IMR-90 (cell line): Measurements from ENCODE around the gene CEP152. TPM values are rescaled to one million over a fixed set of nuclear protein-coding genes. Genes with fewer than 3 reads are reported as not detected.
"Not testable (repeated sequence)": the region's sequence is repeated elsewhere in the genome, so short reads cannot be mapped to it uniquely, and the experiment has no call there.

Experiments
- ATAC-seq: fragments of 200-7000 bp; cut with Tn5 transposase; 2 replicates; pipeline ENCODE4 v1.9.1; 2020; ENCODE audit warnings: low read depth, mild to moderate bottlenecking, moderate library complexity
- BruUV-seq: library from RNA; stranded (reverse); fragments of 400-500 nt; replicated peaks from 2 replicates; lab custom pipeline; 2021; lab: Mats Ljungman, UMichigan
- CTCF ChIA-PET: fragments of 300-600 bp; formaldehyde crosslinking; extraction: SDS; loops from one replicate; lab custom pipeline; 2021; ENCODE audit warnings: antibody characterized with exemption; lab: Yijun Ruan, JAX
- POLR2A ChIA-PET: fragments of 300-600 bp; sonication (Branson Sonifier 250); formaldehyde crosslinking; loops from one replicate; lab custom pipeline; 2022; ENCODE audit warnings: antibody characterized with exemption; ENCODE audit not compliant: unreplicated experiment; lab: Charles Lee
- DNase-seq: peaks from one replicate; pipeline ENCODE4 v3.0.0; 2013
- H2AFZ ChIP-seq: replicated peaks from 2 replicates; pipeline ENCODE3; 2013; ENCODE audit warnings: low read length, mild to moderate bottlenecking; ENCODE audit not compliant: poor library complexity
- H2AK5ac ChIP-seq: 2 replicates; pipeline ENCODE4 v1.6.1; 2013; ENCODE audit warnings: low read depth, low read length, inconsistent platforms
- H2AK9ac ChIP-seq: replicated peaks from 2 replicates; pipeline ENCODE3; 2013; ENCODE audit warnings: mild to moderate bottlenecking, low read depth, low read length, moderate library complexity; ENCODE audit not compliant: poor library complexity
- H2BK120ac ChIP-seq: 2 replicates; pipeline ENCODE4 v1.6.1; 2013; ENCODE audit warnings: low read depth, low read length, inconsistent platforms
- H2BK15ac ChIP-seq: 3 replicates; pipeline ENCODE4 v1.6.1; 2013; ENCODE audit warnings: low read depth, low read length, inconsistent platforms
- H2BK20ac ChIP-seq: 2 replicates; pipeline ENCODE4 v1.6.1; 2013; ENCODE audit warnings: low read depth, mild to moderate bottlenecking, inconsistent platforms, low read length, moderate library complexity
- H2BK5ac ChIP-seq: 2 replicates; pipeline ENCODE4 v1.6.1; 2013; ENCODE audit warnings: mild to moderate bottlenecking, low read depth, low read length, inconsistent platforms; ENCODE audit not compliant: poor library complexity, severe bottlenecking
- H3K14ac ChIP-seq: replicated peaks from 2 replicates; pipeline ENCODE4 v1.6.1; 2013; ENCODE audit warnings: low read depth, low read length, inconsistent platforms
- H3K18ac ChIP-seq: 2 replicates; pipeline ENCODE4 v1.6.1; 2013; ENCODE audit warnings: low read depth, low read length, control low read depth
- H3K23ac ChIP-seq: 2 replicates; pipeline ENCODE4 v1.6.1; 2013; ENCODE audit warnings: low read depth, low read length, inconsistent platforms
- H3K27ac ChIP-seq: 2 replicates; pipeline ENCODE4 v1.5.1; 2013; ENCODE audit warnings: mild to moderate bottlenecking, control low read depth, low read length; ENCODE audit not compliant: insufficient read depth
- H3K27me3 ChIP-seq: 2 replicates; pipeline ENCODE4 v1.6.1; 2013; ENCODE audit warnings: low read length; ENCODE audit not compliant: control insufficient read depth, insufficient read depth
- H3K36me3 ChIP-seq: 2 replicates; pipeline ENCODE4 v1.6.1; 2013; ENCODE audit warnings: low read length, mixed read lengths; ENCODE audit not compliant: control insufficient read depth, insufficient read depth
- H3K4ac ChIP-seq: 2 replicates; pipeline ENCODE4 v1.6.1; 2013; ENCODE audit warnings: low read depth, low read length, inconsistent platforms
- H3K4me1 ChIP-seq: 2 replicates; pipeline ENCODE4 v1.6.1; 2013; ENCODE audit warnings: low read length, mixed read lengths; ENCODE audit not compliant: control insufficient read depth, insufficient read depth
- H3K4me2 ChIP-seq: 2 replicates; pipeline ENCODE4 v1.6.1; 2013; ENCODE audit warnings: low read depth, mild to moderate bottlenecking, control low read depth, low read length, moderate library complexity
- H3K4me3 ChIP-seq: 2 replicates; pipeline ENCODE4 v1.5.1; 2013; ENCODE audit warnings: low read depth, mild to moderate bottlenecking, control low read depth, low read length, moderate library complexity; ENCODE audit not compliant: insufficient read depth
- H3K56ac ChIP-seq: 2 replicates; pipeline ENCODE4 v1.6.1; 2013; ENCODE audit warnings: low read length, inconsistent platforms; ENCODE audit not compliant: insufficient read depth; ENCODE audit errors: extremely low read depth
- H3K79me1 ChIP-seq, 2 experiments: 2 replicates each; pipeline ENCODE4 v1.6.1; 2013; ENCODE audit warnings: low read length in 2 of 2, inconsistent platforms in 1 of 2, low read depth in 1 of 2
- H3K9ac ChIP-seq: 2 replicates; pipeline ENCODE4 v1.6.1; 2013; ENCODE audit warnings: low read depth, low read length, control low read depth
- H3K9me1 ChIP-seq: 2 replicates; pipeline ENCODE4 v1.6.1; 2013; ENCODE audit warnings: low read length, inconsistent platforms; ENCODE audit not compliant: insufficient read depth
- H3K9me3 ChIP-seq: 2 replicates; pipeline ENCODE4 v1.6.1; 2013; ENCODE audit warnings: low read length; ENCODE audit not compliant: control insufficient read depth, insufficient read depth
- H4K20me1 ChIP-seq: 2 replicates; pipeline ENCODE4 v1.6.1; 2013; ENCODE audit warnings: low read length, inconsistent platforms; ENCODE audit not compliant: insufficient read depth
- H4K5ac ChIP-seq: 2 replicates; pipeline ENCODE4 v1.6.1; 2013; ENCODE audit warnings: mild to moderate bottlenecking, low read depth, low read length, control low read depth
- H4K8ac ChIP-seq, 2 experiments: 2 replicates each; pipeline ENCODE4 v1.6.1; 2013; ENCODE audit warnings: low read depth in 2 of 2, low read length in 2 of 2, control low read depth in 1 of 2, inconsistent platforms in 1 of 2
- H4K91ac ChIP-seq: 2 replicates; pipeline ENCODE4 v1.6.1; 2013; ENCODE audit warnings: low read depth, low read length, inconsistent platforms; ENCODE audit not compliant: insufficient read depth
- WGBS, 2 experiments: methylation state at CpG; one replicate each; pipeline versions ENCODE4 v1.1.5 to v1.1.7; 2013; ENCODE audit warnings: missing lambda C conversion rate in 2 of 2; ENCODE audit not compliant: insufficient read length in 1 of 2; ENCODE audit errors: extremely low coverage in 2 of 2; 5-methylcytosine and 5-hydroxymethylcytosine counted together
- dilution Hi-C: fragments of 300-500 bp; cut with HindIII; formaldehyde crosslinking; loops from one replicate; pipeline ENCODE4 v1.14.3; 2018; ENCODE audit warnings: low sequenced_read_pairs; ENCODE audit not compliant: unreplicated experiment
- in situ Hi-C: fragments of 300-500 bp; cut with MboI; formaldehyde crosslinking; loops from 3 replicates; pipeline ENCODE4 v1.14.3; 2019; ENCODE audit warnings: low sequenced_read_pairs, inconsistent platforms, mixed read lengths
- intact Hi-C: fragments of 100-400 bp; cut with micrococcal nuclease; formaldehyde crosslinking; loops from 2 replicates; pipeline ENCODE4 v1.10.0; 2022
- polyA plus RNA-seq, 3 experiments: library from polyadenylated mRNA; depleted of rRNA; stranded (reverse); fragments of >200 nt; gene quantifications; 2 replicates each; pipeline ENCODE4 v1.2.3, GENCODE V29; 2012; ENCODE audit warnings: low replicate concordance in 1 of 3
- total RNA-seq: library from RNA; depleted of rRNA; stranded (reverse); fragments of >200 nt; gene quantifications from 2 replicates; pipeline ENCODE4 v1.2.3, GENCODE V29; 2012

CEP152 gene
- total and polyA plus RNA-seq, 2 of the 4 experiments (the other 2 are of a cell fraction) = 2.1 to 7.3 TPM

DNA sequence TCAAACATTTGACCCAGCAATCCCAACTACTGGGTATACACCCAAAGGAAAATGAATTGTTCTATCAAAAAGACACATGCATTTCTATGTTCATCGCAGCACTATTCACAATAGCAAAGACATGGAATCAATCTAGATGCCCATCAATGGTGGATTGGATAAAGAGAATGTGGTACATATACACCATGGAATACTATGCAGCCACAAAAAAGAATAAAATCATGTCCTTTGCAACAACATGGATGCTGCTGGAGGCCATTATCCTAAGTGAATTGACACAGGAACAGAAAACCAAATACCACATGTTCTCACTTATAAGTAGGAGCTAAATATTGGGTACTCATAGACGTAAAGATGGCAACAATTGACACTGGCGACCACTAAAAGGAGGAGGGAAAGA lies 43.6 kb upstream of the CEP152 start:
- H2BK20ac ChIP-seq, H2AK5ac ChIP-seq, H3K9me3 ChIP-seq, H2BK5ac ChIP-seq, H3K23ac ChIP-seq, POLR2A ChIA-PET, H3K36me3 ChIP-seq, H3K79me1 ChIP-seq, H3K4ac ChIP-seq, H4K8ac ChIP-seq, H2AFZ ChIP-seq, H3K4me2 ChIP-seq, CTCF ChIA-PET, H3K14ac ChIP-seq, BruUV-seq, intact Hi-C loops, H3K4me3 ChIP-seq, H4K91ac ChIP-seq, H3K9ac ChIP-seq, H3K56ac ChIP-seq, H4K20me1 ChIP-seq, ATAC-seq, H2BK120ac ChIP-seq, H3K27ac ChIP-seq, H2BK15ac ChIP-seq, H3K27me3 ChIP-seq, H4K5ac ChIP-seq, H2AK9ac ChIP-seq, H3K9me1 ChIP-seq, dilution Hi-C loops, H3K18ac ChIP-seq, DNase-seq: not testable (repeated sequence)
- in situ Hi-C loops = loop anchor here (25.0 kb wide), 1 partner anchor 558 kb away; the partner anchor contains the start of gene FGF7
- no CpG with 5 or more reads among the region's 3 CpGs for WGBS, 2 experiments
- H3K4me1 ChIP-seq = peaks cover 11% of the 10 kb centered on the region
